ENCODE data around the gene SERPINB8.

Gene SERPINB8

DNA sequence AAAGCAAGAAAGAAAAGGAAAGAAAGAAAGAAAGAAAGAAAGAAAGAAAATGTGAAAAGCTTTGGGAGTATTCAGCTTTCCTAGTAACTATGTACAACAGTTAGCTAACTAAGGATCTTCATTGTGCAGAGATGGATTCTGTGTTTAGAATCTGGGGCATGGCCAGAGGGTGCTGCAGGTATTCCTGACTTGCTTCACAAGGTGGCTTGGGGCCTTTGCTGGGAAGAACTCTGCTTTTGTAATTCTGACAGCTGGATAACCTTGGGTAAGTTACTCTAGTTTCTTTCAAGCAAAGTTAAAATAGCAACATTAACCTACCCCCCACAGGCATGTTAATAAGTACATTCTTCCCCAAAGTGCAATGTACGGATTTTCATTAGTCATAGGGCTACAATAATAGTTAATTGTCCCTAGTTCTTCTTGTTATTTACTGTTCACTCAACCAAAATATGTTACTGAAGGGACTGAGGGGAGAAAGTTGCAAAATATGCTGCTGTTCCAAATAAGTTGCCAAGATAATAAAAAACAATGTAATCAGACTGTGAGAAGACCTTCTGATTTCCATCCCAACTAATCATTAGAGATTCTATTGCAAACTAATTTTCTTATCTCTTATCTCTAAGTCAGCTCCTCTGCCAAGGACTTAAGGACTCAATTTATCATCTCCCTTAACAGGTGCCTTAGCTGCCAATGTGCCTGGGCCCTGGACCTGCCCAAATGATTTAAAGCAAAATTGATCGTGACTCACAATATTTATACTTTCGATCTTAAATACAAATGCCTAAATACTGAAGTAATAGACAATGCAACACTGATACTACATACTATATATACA is 50.3 kb downstream of the SERPINB8 start:
- DNase-seq (ENCODE audit: low read depth in 2 of 2), result no peak

DNA sequence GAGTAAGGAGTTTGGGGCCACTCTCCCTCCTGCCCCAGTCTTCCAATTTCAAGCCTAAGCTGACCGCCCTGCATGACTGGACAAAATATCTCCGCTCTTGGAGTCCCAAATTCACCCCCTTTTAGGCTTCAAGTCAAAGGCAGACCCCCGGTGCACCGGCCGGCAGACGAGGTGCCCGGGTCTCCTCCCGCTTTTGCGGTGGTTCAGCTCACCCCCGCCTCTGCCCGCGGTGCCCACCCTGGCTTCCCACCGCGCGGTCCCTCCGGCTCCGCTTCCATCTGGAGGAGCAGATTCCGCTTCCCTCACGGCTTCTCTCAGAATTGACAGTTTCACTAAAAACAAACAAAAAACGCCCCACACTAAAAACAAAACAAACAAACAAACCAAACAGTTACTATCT is 56.5 kb downstream of the SERPINB8 start:
- no peak for DNase-seq (ENCODE audit: low read depth in 2 of 2)

GRCh38 chr18:64027931-64028695 is 58.2 kb downstream of the SERPINB8 start:
- no peak for DNase-seq (ENCODE audit: low read depth in 2 of 2)

DNA sequence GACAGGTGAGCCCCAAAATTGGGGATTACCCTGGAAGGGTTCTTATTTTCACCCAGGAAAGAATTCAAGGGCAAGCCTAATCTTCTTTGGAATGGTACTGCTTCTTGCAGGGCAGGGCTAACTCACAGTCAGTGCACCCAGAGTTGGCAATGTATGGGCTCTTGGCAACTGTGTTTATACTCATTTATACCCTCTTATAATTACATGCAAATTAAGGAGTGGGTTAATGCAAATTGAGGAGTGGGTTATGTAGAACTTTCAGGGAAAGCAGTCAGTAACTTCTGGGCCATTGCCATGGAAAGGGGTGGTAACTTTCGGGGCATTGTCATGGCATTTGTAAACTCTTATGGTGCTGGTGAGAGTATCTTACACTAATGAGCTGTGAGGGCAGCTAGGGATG is 59.2 kb downstream of the SERPINB8 start:
- no peak for DNase-seq (ENCODE audit: low read depth in 2 of 2)

DNA sequence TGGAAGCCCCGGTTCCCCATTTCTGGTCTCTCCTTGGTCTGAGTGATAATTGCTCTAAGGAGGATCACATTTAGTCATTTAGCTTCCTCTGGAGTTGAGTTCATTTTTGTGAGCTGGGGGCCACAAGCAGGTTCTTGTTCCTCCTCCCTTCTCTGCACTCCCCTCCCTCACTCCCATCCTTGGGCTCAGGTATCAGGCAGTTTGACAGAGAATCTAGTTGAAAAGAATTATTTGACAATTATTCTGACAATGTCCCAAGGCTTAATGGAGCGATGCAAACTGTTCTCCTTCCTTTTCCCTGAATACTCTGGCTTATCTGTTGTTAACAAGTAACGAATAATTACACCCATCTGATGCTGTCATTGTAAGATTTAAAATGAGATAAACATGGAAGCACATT is 61.5 kb downstream of the SERPINB8 start:
- no peak for DNase-seq (ENCODE audit: low read depth in 2 of 2)

DNA sequence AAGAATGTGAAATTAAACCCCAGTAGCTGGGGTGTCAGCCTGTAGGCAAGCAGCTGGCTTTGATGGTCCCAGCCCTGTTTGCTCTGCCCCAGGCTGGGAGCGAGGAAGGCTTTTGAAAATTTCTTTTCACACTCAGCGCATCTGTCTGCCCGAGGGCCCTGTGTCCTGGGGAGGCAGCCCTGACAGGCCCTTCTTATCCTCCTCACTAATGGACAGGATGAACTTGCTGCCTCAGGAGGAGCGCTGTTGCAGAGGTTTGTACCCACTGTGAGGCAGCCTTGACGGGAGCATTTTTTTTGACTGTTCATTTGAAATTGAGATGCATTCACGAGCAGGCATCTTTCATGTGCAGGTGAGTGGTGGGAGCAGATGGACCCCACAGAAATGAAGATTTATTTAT is 62.4 kb downstream of the SERPINB8 start:
- DNase-seq (ENCODE audit: low read depth in 2 of 2), result no peak

- DNase-seq (ENCODE audit: low read depth in 2 of 2), result no peak
Observed at GRCh38 chr18:64037812-64038414, 68.0 kb downstream of the SERPINB8 start.
